Measurements from ENCODE around the gene NCAPH2.

Gene NCAPH2

GRCh38 chr22:50507991-50508884 lies at the start of gene NCAPH2:
NCAPH2 (plus strand) TSS chr22:50508224; CDS start chr22:50508338, 114 bp downstream.
- peaks cover 51% of the 10 kb centered on the region for H3K4me1 Mint-ChIP-seq
- no peaks in the 10 kb centered on the region for H3K27me3 Mint-ChIP-seq
- peak within 1 kb of the TSS; percentile 98 for H3K27ac Mint-ChIP-seq
- peak within 1 kb of the TSS; percentile 99 to 100 for H3K4me3 Mint-ChIP-seq
- no peaks in the 10 kb centered on the region for H3K9me3 Mint-ChIP-seq
- DNase-seq: peak; percentile 98
- peak; percentile 72 for ATAC-seq

GRCh38 chr22:50459016-50459415 lies 49.0 kb upstream of the NCAPH2 start:
- no peak overlapping the region for H3K27ac Mint-ChIP-seq

GRCh38 chr22:50459496-50460140 lies 48.4 kb upstream of the NCAPH2 start:
- no peak for ATAC-seq
- Mint-ChIP-seq H3K9me3 (no peaks in the 10 kb centered on the region), H3K4me1 (peaks cover 6% of the 10 kb centered on the region), H3K27me3 (no peaks in the 10 kb centered on the region), H3K4me3 (no peak overlapping the region), H3K27ac (peak overlapping the region in 1 of 2 donors; percentile 78)
- DNase-seq: no peak

More at GRCh38 chr22:50459016-50459415, 49.0 kb upstream of the NCAPH2 start:
- DNase-seq (no peak), ATAC-seq (no peak)
- Mint-ChIP-seq H3K4me1 (peaks cover 12% of the 10 kb centered on the region), H3K9me3 (no peaks in the 10 kb centered on the region), H3K4me3 (no peak overlapping the region), H3K27me3 (no peaks in the 10 kb centered on the region)

GRCh38 chr22:50460938-50461337 lies 47.1 kb upstream of the NCAPH2 start:
- H3K4me1 Mint-ChIP-seq: peaks cover 2% of the 10 kb centered on the region
- H3K4me3 Mint-ChIP-seq: no peak overlapping the region
- H3K27me3 Mint-ChIP-seq: no peaks in the 10 kb centered on the region
- DNase-seq (no peak), ATAC-seq (no peak)
- H3K9me3 Mint-ChIP-seq: no peaks in the 10 kb centered on the region
- peak overlapping the region in 1 of 2 donors; percentile 82 for H3K27ac Mint-ChIP-seq

- peaks cover 8% of the 10 kb centered on the region for H3K4me1 Mint-ChIP-seq
- ATAC-seq (no peak), DNase-seq (no peak)
- H3K27ac Mint-ChIP-seq: no peak overlapping the region
- no peaks in the 10 kb centered on the region for H3K9me3 Mint-ChIP-seq
- no peaks in the 10 kb centered on the region for H3K27me3 Mint-ChIP-seq
- no peak overlapping the region for H3K4me3 Mint-ChIP-seq
Measured at GRCh38 chr22:50461536-50461935, 46.5 kb upstream of the NCAPH2 start.

- H3K27me3 Mint-ChIP-seq: no peaks in the 10 kb centered on the region
- H3K9me3 Mint-ChIP-seq: no peaks in the 10 kb centered on the region
- H3K27ac Mint-ChIP-seq: no peak overlapping the region
- ATAC-seq (no peak), DNase-seq (no peak)
- H3K4me1 Mint-ChIP-seq: peaks cover 14% of the 10 kb centered on the region
- no peak overlapping the region for H3K4me3 Mint-ChIP-seq
Measured at GRCh38 chr22:50461979-50462540, 46.0 kb upstream of the NCAPH2 start.

GRCh38 chr22:50463188-50463900 lies 44.7 kb upstream of the NCAPH2 start:
- no peaks in the 10 kb centered on the region for H3K27me3 Mint-ChIP-seq
- no peak overlapping the region for H3K4me3 Mint-ChIP-seq
- H3K9me3 Mint-ChIP-seq: no peaks in the 10 kb centered on the region
- H3K4me1 Mint-ChIP-seq: peaks cover 27% of the 10 kb centered on the region
- DNase-seq (no peak), ATAC-seq (no peak)
- peak overlapping the region in 1 of 2 donors; percentile 54 for H3K27ac Mint-ChIP-seq

GRCh38 chr22:50464451-50464850 lies 43.6 kb upstream of the NCAPH2 start:
- DNase-seq: no peak
- Mint-ChIP-seq H3K4me3 (no peak overlapping the region), H3K9me3 (no peaks in the 10 kb centered on the region), H3K4me1 (peaks cover 38% of the 10 kb centered on the region), H3K27me3 (no peaks in the 10 kb centered on the region), H3K27ac (no peak overlapping the region)
- ATAC-seq: no peak

- ATAC-seq (no peak), DNase-seq (no peak)
- Mint-ChIP-seq H3K27me3 (no peaks in the 10 kb centered on the region), H3K4me1 (peaks cover 45% of the 10 kb centered on the region), H3K27ac (peak overlapping the region in 1 of 2 donors; percentile 26), H3K9me3 (no peaks in the 10 kb centered on the region), H3K4me3 (no peak overlapping the region)
Measured at GRCh38 chr22:50465066-50465930, 42.7 kb upstream of the NCAPH2 start.

GRCh38 chr22:50467341-50467740 lies 40.7 kb upstream of the NCAPH2 start:
- H3K4me3 Mint-ChIP-seq: peak overlapping the region in 1 of 2 donors; percentile 80
- no peak for DNase-seq
- H3K9me3 Mint-ChIP-seq: no peaks in the 10 kb centered on the region
- ATAC-seq: no peak
- no peaks in the 10 kb centered on the region for H3K27me3 Mint-ChIP-seq
- H3K4me1 Mint-ChIP-seq: peaks cover 66% of the 10 kb centered on the region
- H3K27ac Mint-ChIP-seq: no peak overlapping the region

- Mint-ChIP-seq H3K27me3 (no peaks in the 10 kb centered on the region), H3K9me3 (no peaks in the 10 kb centered on the region), H3K4me1 (peaks cover 71% of the 10 kb centered on the region), H3K27ac (peak overlapping the region in 1 of 2 donors; percentile 48), H3K4me3 (peak overlapping the region in 1 of 2 donors; percentile 80)
- ATAC-seq: no peak
- no peak for DNase-seq
Measured at GRCh38 chr22:50467773-50468440, 40.1 kb upstream of the NCAPH2 start.

GRCh38 chr22:50468626-50469025 lies 39.4 kb upstream of the NCAPH2 start:
- H3K4me3 Mint-ChIP-seq: peak overlapping the region; percentile 80 to 98
- DNase-seq (no peak), ATAC-seq (no peak)
- no peaks in the 10 kb centered on the region for H3K9me3 Mint-ChIP-seq
- H3K27ac Mint-ChIP-seq: peak overlapping the region; percentile 22 to 96
- peaks cover 79% of the 10 kb centered on the region for H3K4me1 Mint-ChIP-seq
- H3K27me3 Mint-ChIP-seq: no peaks in the 10 kb centered on the region

- H3K4me1 Mint-ChIP-seq: peaks cover 85% of the 10 kb centered on the region
- no peaks in the 10 kb centered on the region for H3K9me3 Mint-ChIP-seq
- peak overlapping the region; percentile 80 to 98 for H3K4me3 Mint-ChIP-seq
- ATAC-seq (peak; percentile 90), DNase-seq (peak; percentile 96 to 99)
- no peaks in the 10 kb centered on the region for H3K27me3 Mint-ChIP-seq
- peak overlapping the region; percentile 89 to 96 for H3K27ac Mint-ChIP-seq
Measured at GRCh38 chr22:50469377-50470305, 38.4 kb upstream of the NCAPH2 start.

Measured in stimulated activated naive CD8-positive, alpha-beta T cell treated with anti-CD3 and anti-CD28 coated beads, Interleukin-15, amount 100 ng/mL, for 72 hours (primary cell).